A204.1 (cell line): ENCODE measurements around the gene MYLK2.
"Not testable (repeated sequence)": the region's sequence is repeated elsewhere in the genome, so short reads cannot be mapped to it uniquely, and the experiment has no call there.

ENCODE experiments used
- FAIRE-seq: peaks from 2 replicates; lab custom pipeline; 2012; peaks lifted over from hg19 to GRCh38; lab: Jason Lieb, UNC

Gene MYLK2

GRCh38 chr20:31819083-31819784 lies at the start of gene MYLK2:
Gene MYLK2 (plus strand): TSS chr20:31819356. CDS start chr20:31819581, 225 bp downstream.
- FAIRE-seq: no peak

GRCh38 chr20:31769681-31770080 lies 49.5 kb upstream of the MYLK2 start:
- no peak for FAIRE-seq

- FAIRE-seq: no peak
Observed at GRCh38 chr20:31770243-31770642, 48.9 kb upstream of the MYLK2 start.

GRCh38 chr20:31774408-31774807 lies 44.7 kb upstream of the MYLK2 start:
- no peak for FAIRE-seq

- no peak for FAIRE-seq
Observed at GRCh38 chr20:31780839-31781238, 38.3 kb upstream of the MYLK2 start.

- FAIRE-seq: no peak
Observed at GRCh38 chr20:31781945-31782344, 37.2 kb upstream of the MYLK2 start.

GRCh38 chr20:31784354-31785044 lies 34.7 kb upstream of the MYLK2 start:
- no peak for FAIRE-seq

- no peak for FAIRE-seq
Observed at GRCh38 chr20:31785089-31785488, 34.1 kb upstream of the MYLK2 start.

- FAIRE-seq: no peak
Observed at GRCh38 chr20:31788578-31788977, 30.6 kb upstream of the MYLK2 start.

GRCh38 chr20:31790401-31790800 lies 28.8 kb upstream of the MYLK2 start:
- FAIRE-seq: no peak

- no peak for FAIRE-seq
Observed at GRCh38 chr20:31797364-31797763, 21.8 kb upstream of the MYLK2 start.

GRCh38 chr20:31801508-31801907 lies 17.6 kb upstream of the MYLK2 start:
- no peak for FAIRE-seq

- no peak for FAIRE-seq
Observed at GRCh38 chr20:31803552-31804291, 15.4 kb upstream of the MYLK2 start.

- FAIRE-seq: no peak
Observed at GRCh38 chr20:31806564-31807355, 12.4 kb upstream of the MYLK2 start.

- no peak for FAIRE-seq
Observed at GRCh38 chr20:31808481-31808880, 10.7 kb upstream of the MYLK2 start.

GRCh38 chr20:31809661-31810060 lies 9.5 kb upstream of the MYLK2 start:
- no peak for FAIRE-seq

- no peak for FAIRE-seq
Observed at GRCh38 chr20:31811198-31811597, 8.0 kb upstream of the MYLK2 start.

- FAIRE-seq: no peak
Observed at GRCh38 chr20:31811796-31812728, 7.1 kb upstream of the MYLK2 start.

- FAIRE-seq: no peak
Observed at GRCh38 chr20:31813611-31814010, 5.5 kb upstream of the MYLK2 start.

- FAIRE-seq: not testable (repeated sequence)
Observed at GRCh38 chr20:31814142-31814541, 5.0 kb upstream of the MYLK2 start.
